ENCODE data around the gene CLCN5.

The CLCN5 gene
- total RNA-seq: 4.9 to 8.7 (median 5.9) reads per million in 4 experiments

- DNase-seq: peak; percentile 88
These were observed at the start of gene CLCN5 for GRCh38 chrX:49922291-49923241. Gene CLCN5, plus strand, starts transcription at chrX:49922596. Its CDS starts 2,703 bp downstream, at chrX:49925299.

- no peak for DNase-seq
These were observed 45.6 kb upstream of the CLCN5 start for GRCh38 chrX:49876750-49877149.

GRCh38 chrX:49877397-49878101 is 44.8 kb upstream of the CLCN5 start:
- DNase-seq: no peak

- no peak for DNase-seq
These were observed 44.1 kb upstream of the CLCN5 start for GRCh38 chrX:49878128-49878833.

GRCh38 chrX:49878834-49879655 is 43.4 kb upstream of the CLCN5 start, which contains the start of gene USP27X:
Gene USP27X, plus strand, starts transcription at chrX:49879484. Its CDS starts 824 bp downstream, at chrX:49880308.
- DNase-seq: peak; percentile 74

- no peak for DNase-seq
These were observed 42.6 kb upstream of the CLCN5 start for GRCh38 chrX:49879656-49880277.

GRCh38 chrX:49880668-49881067 is 41.7 kb upstream of the CLCN5 start:
- DNase-seq: no peak

GRCh38 chrX:49884290-49884862 is 38.0 kb upstream of the CLCN5 start:
- DNase-seq: peak; percentile 18

GRCh38 chrX:49892542-49892941 is 29.9 kb upstream of the CLCN5 start:
- no peak for DNase-seq

- DNase-seq: no peak
These were observed 25.4 kb upstream of the CLCN5 start for GRCh38 chrX:49896951-49897350.

- DNase-seq: no peak
These were observed 21.3 kb upstream of the CLCN5 start for GRCh38 chrX:49901048-49901447.

- no peak for DNase-seq
These were observed 12.1 kb upstream of the CLCN5 start for GRCh38 chrX:49910344-49910743.

- DNase-seq: no peak
These were observed 10.3 kb upstream of the CLCN5 start for GRCh38 chrX:49912086-49912485.

- no peak for DNase-seq
These were observed 9.5 kb upstream of the CLCN5 start for GRCh38 chrX:49912861-49913260.

GRCh38 chrX:49915361-49916222 is 6.8 kb upstream of the CLCN5 start:
- peak; percentile 6 for DNase-seq

- peak; percentile 4 for DNase-seq
These were observed 2.8 kb upstream of the CLCN5 start for GRCh38 chrX:49919617-49920016.

- DNase-seq: no peak
These were observed 1.3 kb upstream of the CLCN5 start for GRCh38 chrX:49921109-49921508.

GRCh38 chrX:49925176-49925575 is 2.8 kb downstream of the CLCN5 start:
- no peak for DNase-seq

GRCh38 chrX:49930039-49930438 is 7.6 kb downstream of the CLCN5 start:
- DNase-seq: no peak

GRCh38 chrX:49932791-49933190 is 10.4 kb downstream of the CLCN5 start:
- no peak for DNase-seq
